Smooth muscle cell of bladder (primary cell): Measurements from ENCODE around the gene TEX264. TPM values are rescaled to one million over a fixed set of nuclear protein-coding genes. Genes with fewer than 3 reads are reported as not detected.

Source experiments
- total RNA-seq: library from RNA; depleted of rRNA; stranded (reverse); fragments of >200 nt; gene quantifications from 2 replicates; pipeline ENCODE4 v1.2.3, GENCODE V29; 2014

Gene TEX264, protein sequence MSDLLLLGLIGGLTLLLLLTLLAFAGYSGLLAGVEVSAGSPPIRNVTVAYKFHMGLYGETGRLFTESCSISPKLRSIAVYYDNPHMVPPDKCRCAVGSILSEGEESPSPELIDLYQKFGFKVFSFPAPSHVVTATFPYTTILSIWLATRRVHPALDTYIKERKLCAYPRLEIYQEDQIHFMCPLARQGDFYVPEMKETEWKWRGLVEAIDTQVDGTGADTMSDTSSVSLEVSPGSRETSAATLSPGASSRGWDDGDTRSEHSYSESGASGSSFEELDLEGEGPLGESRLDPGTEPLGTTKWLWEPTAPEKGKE
- total RNA-seq, result 41.2 and 50.9 TPM in 2 replicates

DNA sequence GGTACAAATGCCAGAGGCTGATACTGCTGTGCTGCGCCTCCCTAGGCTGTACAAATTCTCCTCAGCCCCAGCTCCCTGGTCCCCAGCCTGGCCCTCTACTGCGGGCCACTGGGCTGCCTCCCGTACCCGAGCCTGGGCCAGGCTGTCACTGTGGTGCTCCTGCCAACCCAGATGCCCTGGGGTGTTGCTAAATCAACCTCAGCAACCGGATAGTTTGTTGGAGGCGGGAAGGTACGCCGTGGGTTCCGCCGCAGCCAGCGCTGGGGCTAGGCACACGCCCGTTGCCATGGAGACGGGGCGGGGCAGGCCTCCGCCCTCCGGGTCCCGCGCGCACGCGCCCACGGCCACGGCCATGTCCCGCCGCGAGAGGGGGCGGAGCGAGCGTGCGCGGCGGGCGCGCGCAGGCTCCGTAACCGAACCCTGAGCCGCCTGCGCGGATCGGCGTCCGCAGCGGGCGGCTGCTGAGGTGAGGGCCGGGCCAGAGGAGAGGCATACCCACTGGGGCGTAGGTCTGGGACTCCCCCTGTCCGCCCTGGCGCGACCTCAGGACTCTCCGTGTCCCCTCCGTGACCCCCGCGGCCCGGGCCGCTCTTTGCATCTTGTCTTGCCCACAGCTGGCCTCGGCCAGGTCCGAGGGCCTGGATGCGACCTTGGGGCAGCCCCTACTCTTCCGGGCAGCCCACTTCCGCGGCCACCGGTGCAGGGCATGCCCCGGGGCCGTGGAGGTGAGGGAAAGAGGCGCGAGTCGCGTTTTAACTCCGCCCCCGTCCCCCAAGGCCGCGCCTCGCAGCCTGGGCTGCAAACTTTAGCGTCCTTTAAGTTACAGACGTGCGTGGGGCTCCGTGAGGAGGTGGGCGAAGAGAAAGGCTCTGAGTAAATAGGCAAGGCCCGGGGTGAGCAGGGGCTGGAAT is at the start of gene TEX264:
Gene TEX264 (plus strand): TSS at position 430 of the 911 bp plus-strand sequence. CDS start 3,053 bp downstream, outside the sequence.

DNA sequence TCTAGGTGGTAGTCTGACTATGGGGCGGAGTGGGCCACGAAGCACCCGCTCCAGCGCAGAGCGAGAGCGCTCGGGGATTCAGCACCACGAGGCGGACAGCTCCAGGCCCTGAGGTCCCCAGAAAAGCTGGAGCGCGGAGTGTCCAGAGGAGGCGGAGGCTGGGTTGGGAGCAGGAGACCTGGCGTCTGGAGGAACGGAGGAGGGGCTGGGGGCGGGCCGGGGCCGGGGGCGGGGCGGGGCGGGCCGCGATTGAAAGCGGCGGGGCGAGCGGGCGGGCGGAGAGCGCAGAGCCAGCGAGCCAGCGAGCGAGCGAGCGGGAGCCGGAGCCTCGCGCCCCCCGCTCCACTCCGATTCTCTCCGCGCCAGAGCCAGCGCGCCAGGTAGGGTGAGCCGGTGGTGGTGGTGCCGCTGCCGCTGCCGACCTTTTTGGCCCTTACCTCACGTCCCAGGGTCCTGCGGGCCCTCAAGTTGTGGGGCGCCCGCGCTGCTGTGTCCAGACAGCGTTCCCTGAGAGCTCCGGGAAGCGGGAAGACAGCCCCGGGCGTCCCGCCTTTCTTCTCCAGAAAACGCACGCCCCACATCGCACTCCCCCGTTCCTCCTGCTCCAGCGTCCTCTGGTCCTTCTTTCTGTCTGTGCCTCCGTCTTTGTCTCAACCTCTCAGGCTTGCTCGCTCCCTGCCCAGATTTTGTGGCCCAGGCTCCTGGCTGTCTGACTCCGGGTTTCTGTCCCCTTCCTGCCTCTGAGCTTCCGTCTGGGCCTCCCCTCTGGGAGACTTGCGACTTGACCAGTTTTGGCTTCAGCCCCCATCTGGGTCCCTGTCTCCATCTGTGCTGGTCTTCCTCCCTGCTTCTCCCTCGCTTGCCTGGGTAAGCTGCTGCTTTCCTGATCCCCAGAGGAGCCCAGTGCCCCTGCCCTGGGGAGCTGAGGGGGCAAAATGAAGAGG is 36.0 kb downstream of the TEX264 start, which contains the start of gene GRM2:
Gene GRM2 (plus strand): TSS at position 281 of the 944 bp plus-strand sequence. CDS start 1,916 bp downstream, outside the sequence.

Other genes with a start within 250 kb of the TEX264 start
- gene DCAF1, start 171.2 kb upstream of the TEX264 start, total RNA-seq, result 10.8 and 14.1 TPM in 2 replicates
- 11.5 and 13.5 TPM in 2 replicates for gene RAD54L2, start 132.5 kb upstream of the TEX264 start, total RNA-seq
- under 0.01 TPM in 1 of 2 replicates, not detected in the other for gene GRM2, start 35.8 kb downstream of the TEX264 start, total RNA-seq
- not detected in 2 replicates for gene IQCF6, start 108.0 kb downstream of the TEX264 start, total RNA-seq
- not detected in 2 replicates for gene IQCF2, start 190.4 kb downstream of the TEX264 start, total RNA-seq
- not detected in 2 replicates for gene IQCF5, start 204.3 kb downstream of the TEX264 start, total RNA-seq
- not detected in 2 replicates for gene IQCF1, start 232.1 kb downstream of the TEX264 start, total RNA-seq